ENCODE data around the gene PAX5.

PAX5 gene

DNA sequence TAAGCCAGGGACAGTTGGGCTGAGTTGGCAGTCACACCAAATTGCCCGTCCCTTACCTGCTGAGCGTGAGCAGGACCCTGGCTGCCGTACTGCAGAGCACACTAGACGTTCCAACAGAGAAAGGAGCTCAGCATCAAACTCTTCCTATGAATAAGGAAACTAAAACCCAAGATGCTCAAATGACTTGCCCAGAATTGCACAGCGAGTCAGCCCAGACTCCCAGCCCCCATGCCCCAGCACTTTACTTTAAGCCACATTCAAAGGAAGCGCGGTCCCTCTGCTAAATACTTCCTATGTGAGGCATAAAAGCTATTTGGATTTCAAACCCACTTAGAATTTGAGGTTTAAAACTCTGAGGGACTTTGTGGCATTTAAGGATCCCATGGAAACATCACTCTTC is 23.9 kb downstream of the PAX5 start:
- no peak overlapping the region for H3K27ac ChIP-seq (ENCODE audit: poor library complexity, severe bottlenecking)
- no peaks in the 10 kb centered on the region for H3K9me3 ChIP-seq (ENCODE audit: severe bottlenecking)
- DNase-seq (ENCODE audit: low spot score), result no peak
- no peak for ATAC-seq (ENCODE audit: low read depth)
- no peaks in the 10 kb centered on the region for H3K4me1 ChIP-seq (ENCODE audit: insufficient read depth, poor library complexity, severe bottlenecking)
- peaks cover 89% of the 10 kb centered on the region for H3K27me3 ChIP-seq (ENCODE audit: insufficient read depth, poor library complexity, severe bottlenecking)
- H3K36me3 ChIP-seq (ENCODE audit: low read depth), result no peaks in the 10 kb centered on the region
- no peak for TF ChIP-seq CTCF (IDR thresholded peaks at IDR 0.05; ENCODE audit: poor library complexity, severe bottlenecking)
- no peak overlapping the region for H3K4me3 ChIP-seq (ENCODE audit: severe bottlenecking)

GRCh38 chr9:37007295-37007694 is 26.8 kb downstream of the PAX5 start:
- no peak overlapping the region for H3K27ac ChIP-seq (ENCODE audit: poor library complexity, severe bottlenecking)
- TF ChIP-seq CTCF (IDR thresholded peaks at IDR 0.05; ENCODE audit: poor library complexity, severe bottlenecking), result no peak
- no peaks in the 10 kb centered on the region for H3K4me1 ChIP-seq (ENCODE audit: insufficient read depth, poor library complexity, severe bottlenecking)
- H3K36me3 ChIP-seq (ENCODE audit: low read depth), result no peaks in the 10 kb centered on the region
- DNase-seq (ENCODE audit: low spot score) (no peak), ATAC-seq (ENCODE audit: low read depth) (no peak)
- no peak overlapping the region for H3K4me3 ChIP-seq (ENCODE audit: severe bottlenecking)
- H3K27me3 ChIP-seq (ENCODE audit: insufficient read depth, poor library complexity, severe bottlenecking), result peaks cover 93% of the 10 kb centered on the region
- no peaks in the 10 kb centered on the region for H3K9me3 ChIP-seq (ENCODE audit: severe bottlenecking)

GRCh38 chr9:37005517-37006140 is 28.4 kb downstream of the PAX5 start:
- H3K36me3 ChIP-seq (ENCODE audit: low read depth), result no peaks in the 10 kb centered on the region
- H3K9me3 ChIP-seq (ENCODE audit: severe bottlenecking), result no peaks in the 10 kb centered on the region
- H3K27me3 ChIP-seq (ENCODE audit: insufficient read depth, poor library complexity, severe bottlenecking), result peaks cover 90% of the 10 kb centered on the region
- no peak for TF ChIP-seq CTCF (IDR thresholded peaks at IDR 0.05; ENCODE audit: poor library complexity, severe bottlenecking)
- no peaks in the 10 kb centered on the region for H3K4me1 ChIP-seq (ENCODE audit: insufficient read depth, poor library complexity, severe bottlenecking)
- ATAC-seq (ENCODE audit: low read depth) (no peak), DNase-seq (ENCODE audit: low spot score) (no peak)
- no peak overlapping the region for H3K4me3 ChIP-seq (ENCODE audit: severe bottlenecking)
- H3K27ac ChIP-seq (ENCODE audit: poor library complexity, severe bottlenecking), result no peak overlapping the region

DNA sequence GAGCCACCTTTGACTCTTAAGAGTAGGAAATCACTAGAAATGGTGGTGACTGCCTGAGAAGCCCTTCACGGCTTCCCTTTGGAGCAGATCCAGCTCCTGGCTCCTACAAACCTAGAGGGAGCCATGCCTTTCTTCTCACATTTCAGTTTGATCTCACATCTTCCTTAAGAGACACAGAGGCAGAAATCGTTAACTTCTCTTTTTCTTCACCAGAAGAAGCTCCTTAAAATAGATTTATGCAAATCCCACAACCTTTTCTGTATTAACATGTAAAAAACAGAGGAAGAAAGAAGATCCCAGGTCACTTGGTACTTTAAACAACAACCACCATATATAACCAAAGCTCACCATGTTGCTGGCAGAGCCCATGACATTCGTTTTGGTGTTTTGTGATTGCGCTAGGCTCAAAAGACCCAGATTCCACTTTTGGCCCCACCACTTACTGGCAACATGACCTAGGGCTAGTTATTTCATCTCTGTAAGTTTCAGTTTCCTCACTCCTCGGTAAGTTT is 29.6 kb downstream of the PAX5 start:
- Histone ChIP-seq H3K27ac (ENCODE audit: poor library complexity, severe bottlenecking) (no peak overlapping the region), H3K36me3 (ENCODE audit: low read depth) (no peaks in the 10 kb centered on the region), H3K27me3 (ENCODE audit: insufficient read depth, poor library complexity, severe bottlenecking) (peaks cover 80% of the 10 kb centered on the region), H3K4me3 (ENCODE audit: severe bottlenecking) (no peak overlapping the region), H3K4me1 (ENCODE audit: insufficient read depth, poor library complexity, severe bottlenecking) (no peaks in the 10 kb centered on the region), H3K9me3 (ENCODE audit: severe bottlenecking) (no peaks in the 10 kb centered on the region)
- DNase-seq (ENCODE audit: low spot score), result no peak
- no peak for TF ChIP-seq CTCF (IDR thresholded peaks at IDR 0.05; ENCODE audit: poor library complexity, severe bottlenecking)
- no peak for ATAC-seq (ENCODE audit: low read depth)

All from RWPE2 (cell line).